KMS-11 (cell line): ENCODE measurements around the gene GRIP1.

Experiments
- H2AFZ ChIP-seq: fragments of 200-600 bp; sonication (generic); 2 replicates; pipeline ENCODE4 v1.6.1; 2016; ENCODE audit warnings: antibody characterized with exemption, mixed run types, low read depth
- H3K27ac ChIP-seq: fragments of 200-600 bp; sonication (generic); 2 replicates; pipeline ENCODE4 v1.6.1; 2016; ENCODE audit warnings: mild to moderate bottlenecking, mixed run types
- H3K27me3 ChIP-seq: fragments of 200-600 bp; sonication (generic); 2 replicates; pipeline ENCODE4 v1.6.1; 2017; ENCODE audit warnings: mild to moderate bottlenecking, low read depth, mixed run types, moderate library complexity; ENCODE audit not compliant: insufficient read depth
- H3K36me3 ChIP-seq: fragments of 200-600 bp; sonication (generic); 2 replicates; pipeline ENCODE4 v1.6.1; 2017; ENCODE audit warnings: mild to moderate bottlenecking, mixed run types; ENCODE audit not compliant: insufficient read depth
- H3K4me1 ChIP-seq: fragments of 200-600 bp; sonication (generic); 2 replicates; pipeline ENCODE4 v1.6.1; 2016; ENCODE audit warnings: mild to moderate bottlenecking, low read depth, mixed run types; ENCODE audit not compliant: poor library complexity, severe bottlenecking
- H3K4me2 ChIP-seq: fragments of 200-600 bp; sonication (generic); 2 replicates; pipeline ENCODE4 v1.7.0; 2016; ENCODE audit warnings: mild to moderate bottlenecking, mixed run types
- H3K4me3 ChIP-seq: fragments of 200-600 bp; sonication (generic); IDR thresholded peaks from 2 replicates; pipeline ENCODE4 v1.6.1; 2017; ENCODE audit warnings: low read depth, low read length, mixed read lengths; ENCODE audit not compliant: insufficient read depth
- H3K79me2 ChIP-seq: fragments of 200-600 bp; sonication (generic); 2 replicates; pipeline ENCODE4 v1.6.1; 2016; ENCODE audit warnings: low read depth, mixed run types; ENCODE audit not compliant: insufficient read depth
- H3K9ac ChIP-seq: fragments of 200-600 bp; sonication (generic); 2 replicates; pipeline ENCODE4 v1.6.1; 2016; ENCODE audit warnings: mild to moderate bottlenecking, mixed run types
- H4K20me1 ChIP-seq: fragments of 200-600 bp; sonication (generic); 2 replicates; pipeline ENCODE4 v1.6.1; 2016; ENCODE audit warnings: mild to moderate bottlenecking, mixed run types; ENCODE audit not compliant: insufficient read depth
- CTCF ChIP-seq: fragments of 200-600 bp; sonication (generic); conservative IDR thresholded peaks from 2 replicates; pipeline ENCODE4 v1.6.1; 2017; ENCODE audit warnings: low read depth, mild to moderate bottlenecking, antibody characterized with exemption, low read length, moderate library complexity, mixed read lengths

The GRIP1 gene

GRCh38 chr12:66607147-66607546 lies 71.7 kb downstream of the GRIP1 start:
- Histone ChIP-seq H3K36me3 (no peaks in the 10 kb centered on the region), H3K4me2 (no peak overlapping the region), H3K4me3 (no peak overlapping the region), H3K27ac (no peak overlapping the region), H3K4me1 (no peaks in the 10 kb centered on the region), H3K9ac (no peak overlapping the region), H3K79me2 (no peaks in the 10 kb centered on the region), H3K27me3 (no peaks in the 10 kb centered on the region), H2AFZ (no peak overlapping the region), H4K20me1 (no peaks in the 10 kb centered on the region)
- no peak for TF ChIP-seq CTCF

- no peaks in the 10 kb centered on the region for H3K36me3 ChIP-seq
- H4K20me1 ChIP-seq: no peaks in the 10 kb centered on the region
- H3K4me1 ChIP-seq: no peaks in the 10 kb centered on the region
- H3K79me2 ChIP-seq: no peaks in the 10 kb centered on the region
- no peak overlapping the region for H3K9ac ChIP-seq
- no peak overlapping the region for H3K4me2 ChIP-seq
- no peak for TF ChIP-seq CTCF
- H3K27ac ChIP-seq: no peak overlapping the region
- no peaks in the 10 kb centered on the region for H3K27me3 ChIP-seq
- H2AFZ ChIP-seq: no peak overlapping the region
- no peak overlapping the region for H3K4me3 ChIP-seq
Measured at GRCh38 chr12:66605293-66605692, 73.6 kb downstream of the GRIP1 start.

- Histone ChIP-seq H3K27me3 (no peaks in the 10 kb centered on the region), H4K20me1 (no peaks in the 10 kb centered on the region), H3K4me2 (no peak overlapping the region), H3K9ac (no peak overlapping the region), H3K36me3 (no peaks in the 10 kb centered on the region), H3K4me3 (no peak overlapping the region), H3K79me2 (no peaks in the 10 kb centered on the region), H3K27ac (no peak overlapping the region), H2AFZ (no peak overlapping the region), H3K4me1 (no peaks in the 10 kb centered on the region)
- no peak for TF ChIP-seq CTCF
Measured at GRCh38 chr12:66603981-66604479, 74.8 kb downstream of the GRIP1 start.

GRCh38 chr12:66603461-66603860 lies 75.4 kb downstream of the GRIP1 start:
- Histone ChIP-seq H3K36me3 (no peaks in the 10 kb centered on the region), H3K4me2 (no peak overlapping the region), H4K20me1 (no peaks in the 10 kb centered on the region), H3K4me3 (no peak overlapping the region), H3K4me1 (no peaks in the 10 kb centered on the region), H3K79me2 (no peaks in the 10 kb centered on the region), H3K27me3 (no peaks in the 10 kb centered on the region), H3K9ac (no peak overlapping the region), H3K27ac (no peak overlapping the region), H2AFZ (no peak overlapping the region)
- TF ChIP-seq CTCF: no peak
